ENCODE data around the gene TMEM123.

The TMEM123 gene

GRCh38 chr11:102452461-102453301 lies at the start of gene TMEM123:
Gene TMEM123 (minus strand): TSS chr11:102452765. CDS start chr11:102452623, 142 bp downstream.
- peak; percentile 87 for DNase-seq

- DNase-seq, result no peak
These were observed 48.3 kb upstream of the TMEM123 start for GRCh38 chr11:102500829-102501228.

- no peak for DNase-seq
These were observed 47.4 kb upstream of the TMEM123 start for GRCh38 chr11:102499931-102500330.

GRCh38 chr11:102499151-102499550 lies 46.6 kb upstream of the TMEM123 start:
- no peak for DNase-seq

- DNase-seq, result no peak
These were observed 44.5 kb upstream of the TMEM123 start for GRCh38 chr11:102497061-102497460.

- peak; percentile 11 for DNase-seq
These were observed 42.8 kb upstream of the TMEM123 start for GRCh38 chr11:102495161-102496042.

GRCh38 chr11:102494216-102494615 lies 41.7 kb upstream of the TMEM123 start:
- DNase-seq, result no peak

GRCh38 chr11:102493524-102493923 lies 41.0 kb upstream of the TMEM123 start:
- no peak for DNase-seq

GRCh38 chr11:102491969-102492368 lies 39.4 kb upstream of the TMEM123 start:
- DNase-seq, result no peak

- DNase-seq, result no peak
These were observed 36.9 kb upstream of the TMEM123 start for GRCh38 chr11:102489186-102490145.

- no peak for DNase-seq
These were observed 35.6 kb upstream of the TMEM123 start for GRCh38 chr11:102488208-102488607.

- DNase-seq, result no peak
These were observed 34.6 kb upstream of the TMEM123 start for GRCh38 chr11:102487214-102487613.

- DNase-seq, result no peak
These were observed 34.0 kb upstream of the TMEM123 start for GRCh38 chr11:102486584-102486983.

- no peak for DNase-seq
These were observed 32.6 kb upstream of the TMEM123 start for GRCh38 chr11:102485095-102485722.

GRCh38 chr11:102482433-102482832 lies 29.9 kb upstream of the TMEM123 start:
- no peak for DNase-seq

GRCh38 chr11:102479733-102480132 lies 27.2 kb upstream of the TMEM123 start:
- no peak for DNase-seq

GRCh38 chr11:102478673-102479299 lies 26.2 kb upstream of the TMEM123 start:
- no peak for DNase-seq

- no peak for DNase-seq
These were observed 24.2 kb upstream of the TMEM123 start for GRCh38 chr11:102476812-102477211.

GRCh38 chr11:102476069-102476468 lies 23.5 kb upstream of the TMEM123 start:
- no peak for DNase-seq

GRCh38 chr11:102473543-102473942 lies 21.0 kb upstream of the TMEM123 start:
- DNase-seq, result no peak

- no peak for DNase-seq
These were observed 19.6 kb upstream of the TMEM123 start for GRCh38 chr11:102472127-102472526.

GRCh38 chr11:102471474-102471873 lies 18.9 kb upstream of the TMEM123 start:
- DNase-seq, result no peak

Data from activated naive CD4-positive, alpha-beta T cell treated with Interleukin-2 at 50 U/mL for 16 hours (primary cell).